Natural killer cell (primary cell): ENCODE measurements around the gene PVALEF. TPM values are rescaled to one million over a fixed set of nuclear protein-coding genes. Genes with fewer than 3 reads are reported as not detected.
A peak's percentile ranks its signal among the peaks of the same experiment; 100 is the strongest.

Source experiments
- ATAC-seq, 3 donors: fragments of 150-1000 bp in 2 of 3; fragments of 200-7000 bp in 1 of 3; cut with Tn5 transposase; 1 replicate in 1 of 3; 2 replicates in 2 of 3; pipeline ENCODE4 v1.10.0; 2021; ENCODE audit warnings: mild to moderate bottlenecking in 2 of 3, moderate library complexity in 2 of 3
- DNase-seq, 2 donors: peaks; one replicate each; pipeline versions ENCODE4 v3.0.0 to v3.0.0-alpha.2; 2013 to 2021; ENCODE audit warnings: mixed read lengths in 1 of 2
- H3K27ac ChIP-seq: one replicate; pipeline ENCODE4 v1.5.1; 2013; ENCODE audit warnings: mild to moderate bottlenecking, low read length
- H3K27me3 ChIP-seq: one replicate; pipeline ENCODE4 v1.6.1; 2013; ENCODE audit warnings: low read length; ENCODE audit not compliant: control insufficient read depth, insufficient read depth
- H3K36me3 ChIP-seq: one replicate; pipeline ENCODE4 v1.6.1; 2013; ENCODE audit warnings: low read length; ENCODE audit not compliant: control insufficient read depth, insufficient read depth
- H3K4me1 ChIP-seq: one replicate; pipeline ENCODE4 v1.6.1; 2013; ENCODE audit warnings: low read length; ENCODE audit not compliant: control insufficient read depth, insufficient read depth
- H3K4me3 ChIP-seq: one replicate; pipeline ENCODE4 v1.5.1; 2013; ENCODE audit warnings: low read length
- H3K9me3 ChIP-seq: one replicate; pipeline ENCODE4 v1.6.1; 2013; ENCODE audit warnings: low read length; ENCODE audit not compliant: control insufficient read depth, insufficient read depth
- H3K27ac Mint-ChIP-seq, 2 donors: one replicate each; pipeline ENCODE4 v1.8.0; 2022; ENCODE audit warnings: mild to moderate bottlenecking in 2 of 2, mixed read lengths in 2 of 2, moderate library complexity in 1 of 2
- H3K27me3 Mint-ChIP-seq, 2 donors: one replicate each; pipeline ENCODE4 v1.8.0; 2022; ENCODE audit warnings: low read depth in 2 of 2, mixed read lengths in 2 of 2
- H3K36me3 Mint-ChIP-seq: one replicate; pipeline ENCODE4 v1.8.0; 2022; ENCODE audit warnings: mixed read lengths
- H3K4me1 Mint-ChIP-seq, 2 donors: one replicate each; pipeline ENCODE4 v1.8.0; 2022; ENCODE audit warnings: mixed read lengths in 2 of 2
- H3K4me3 Mint-ChIP-seq: one replicate; pipeline ENCODE4 v1.8.0; 2022; ENCODE audit warnings: mild to moderate bottlenecking, moderate library complexity, mixed read lengths
- H3K9me3 Mint-ChIP-seq, 2 donors: one replicate each; pipeline ENCODE4 v1.8.0; 2022; ENCODE audit warnings: mixed read lengths in 2 of 2
- WGBS: methylation state at CpG from one replicate; pipeline ENCODE4 v1.1.7; 2013; ENCODE audit warnings: missing lambda C conversion rate; ENCODE audit not compliant: insufficient coverage; 5-methylcytosine and 5-hydroxymethylcytosine counted together
- intact Hi-C: fragments of 100-400 bp; cut with micrococcal nuclease; formaldehyde crosslinking; loops from one replicate; pipeline ENCODE4 v1.14.2; 2022
- total RNA-seq, 4 donors: library from RNA; stranded (reverse); fragments of 120-200 nt in 1 of 4; gene quantifications; one replicate each; pipeline versions ENCODE4 v1.2.3 to v1.2.4, GENCODE V29; 2013 to 2022
- TF ChIP-seq, protein P1 (sequence below): fragments of 200-600 bp; IDR thresholded peaks from one replicate; pipeline ENCODE4 v1.8.0; 2022; ENCODE audit warnings: antibody characterized with exemption

Gene PVALEF
- total RNA-seq, 3 donors from 2014 or later (not counting 1 experiment from before 2014, with no cell fraction given), result not detected

DNA sequence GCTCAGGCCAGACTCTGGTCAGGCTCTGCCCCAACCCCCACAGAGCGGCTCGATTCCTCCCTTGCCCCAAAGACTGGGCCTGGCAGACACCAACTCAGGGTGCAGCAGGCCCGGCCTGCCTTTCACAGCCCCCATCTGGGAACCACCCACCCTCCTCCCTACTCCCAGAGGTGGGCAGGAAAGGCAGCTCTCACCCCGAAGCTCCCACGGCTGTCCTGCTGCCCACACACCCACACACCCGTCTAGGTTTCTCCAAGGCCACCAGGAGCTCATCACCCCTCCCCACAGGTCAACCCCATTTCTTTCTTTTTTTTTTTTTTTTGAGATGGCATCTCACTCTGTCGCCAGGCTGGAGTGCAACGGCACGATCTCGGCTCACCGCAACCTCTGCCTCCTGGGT, 53.7 kb downstream of the PVALEF start:
- no peak overlapping the region for H3K4me3 ChIP-seq
- no peak for DNase-seq
- intact Hi-C loops, result no loop called here

DNA sequence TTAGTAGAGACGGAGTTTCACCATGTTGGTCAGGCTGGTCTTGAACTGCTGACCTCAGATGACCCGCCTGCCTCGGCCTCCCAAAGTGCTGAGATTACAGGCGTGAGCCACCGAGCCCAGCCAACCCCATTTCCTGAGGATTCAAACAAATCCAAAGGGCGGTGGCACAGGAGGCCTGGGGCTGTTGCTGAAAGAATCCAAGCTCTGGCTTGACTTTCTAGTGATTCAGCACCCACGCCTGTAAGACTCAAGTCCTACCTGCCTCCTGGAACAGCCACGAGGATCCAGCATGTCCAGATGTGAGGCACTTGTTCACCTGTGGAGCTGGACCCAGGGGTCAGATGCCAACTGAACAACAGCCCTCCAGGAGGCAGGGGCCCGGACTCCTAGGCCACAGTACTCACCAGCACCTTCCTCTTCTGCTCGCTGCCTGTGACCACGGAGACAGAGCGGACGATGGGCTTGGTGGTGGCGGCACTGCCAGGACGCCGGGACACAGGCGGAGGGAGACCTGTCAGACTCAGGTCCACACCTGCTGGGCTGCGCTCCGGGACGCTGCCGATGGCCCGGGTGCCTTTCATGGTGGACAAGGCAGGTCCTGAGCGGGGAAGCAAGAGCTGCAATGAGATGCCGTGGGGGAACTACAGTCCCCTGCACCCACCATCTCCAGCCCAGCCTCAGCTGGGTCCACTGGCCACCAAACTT, 54.3 kb downstream of the PVALEF start:
- WGBS, result 97% methylated on average over 24 of the region's 24 CpGs
- TF ChIP-seq, protein P1, sequence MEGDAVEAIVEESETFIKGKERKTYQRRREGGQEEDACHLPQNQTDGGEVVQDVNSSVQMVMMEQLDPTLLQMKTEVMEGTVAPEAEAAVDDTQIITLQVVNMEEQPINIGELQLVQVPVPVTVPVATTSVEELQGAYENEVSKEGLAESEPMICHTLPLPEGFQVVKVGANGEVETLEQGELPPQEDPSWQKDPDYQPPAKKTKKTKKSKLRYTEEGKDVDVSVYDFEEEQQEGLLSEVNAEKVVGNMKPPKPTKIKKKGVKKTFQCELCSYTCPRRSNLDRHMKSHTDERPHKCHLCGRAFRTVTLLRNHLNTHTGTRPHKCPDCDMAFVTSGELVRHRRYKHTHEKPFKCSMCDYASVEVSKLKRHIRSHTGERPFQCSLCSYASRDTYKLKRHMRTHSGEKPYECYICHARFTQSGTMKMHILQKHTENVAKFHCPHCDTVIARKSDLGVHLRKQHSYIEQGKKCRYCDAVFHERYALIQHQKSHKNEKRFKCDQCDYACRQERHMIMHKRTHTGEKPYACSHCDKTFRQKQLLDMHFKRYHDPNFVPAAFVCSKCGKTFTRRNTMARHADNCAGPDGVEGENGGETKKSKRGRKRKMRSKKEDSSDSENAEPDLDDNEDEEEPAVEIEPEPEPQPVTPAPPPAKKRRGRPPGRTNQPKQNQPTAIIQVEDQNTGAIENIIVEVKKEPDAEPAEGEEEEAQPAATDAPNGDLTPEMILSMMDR, result no peak
- Mint-ChIP-seq H3K27ac (no peak overlapping the region), H3K36me3 (no peaks in the 10 kb centered on the region), H3K27me3 (no peaks in the 10 kb centered on the region), H3K4me1 (peaks cover 13 to 18% of the 10 kb centered on the region in 2 donors), H3K4me3 (no peak overlapping the region), H3K9me3 (no peaks in the 10 kb centered on the region)
- H3K4me3 ChIP-seq, result no peak overlapping the region
- ATAC-seq, result no peak
- H3K36me3 ChIP-seq, result no peaks in the 10 kb centered on the region
- DNase-seq, result no peak
- H3K9me3 ChIP-seq, result no peaks in the 10 kb centered on the region
- H3K4me1 ChIP-seq, result peaks cover 22% of the 10 kb centered on the region
- intact Hi-C loops, result no loop called here
- no peak overlapping the region for H3K27ac ChIP-seq
- H3K27me3 ChIP-seq, result no peaks in the 10 kb centered on the region

More for the DNA sequence above, 53.7 kb downstream of the PVALEF start:
- 92% methylated on average over 11 of the region's 11 CpGs for WGBS
- Histone ChIP-seq H3K4me1 (peaks cover 21% of the 10 kb centered on the region), H3K9me3 (no peaks in the 10 kb centered on the region), H3K36me3 (no peaks in the 10 kb centered on the region), H3K27me3 (no peaks in the 10 kb centered on the region), H3K27ac (no peak overlapping the region)
- TF ChIP-seq, protein P1, result no peak
- ATAC-seq, result no peak
- H3K4me3 Mint-ChIP-seq, result no peak overlapping the region
- no peaks in the 10 kb centered on the region for H3K36me3 Mint-ChIP-seq
- H3K27ac Mint-ChIP-seq, result no peak overlapping the region
- no peaks in the 10 kb centered on the region for H3K9me3 Mint-ChIP-seq
- H3K27me3 Mint-ChIP-seq, result no peaks in the 10 kb centered on the region
- peaks cover 12 to 18% of the 10 kb centered on the region in 2 donors for H3K4me1 Mint-ChIP-seq

DNA sequence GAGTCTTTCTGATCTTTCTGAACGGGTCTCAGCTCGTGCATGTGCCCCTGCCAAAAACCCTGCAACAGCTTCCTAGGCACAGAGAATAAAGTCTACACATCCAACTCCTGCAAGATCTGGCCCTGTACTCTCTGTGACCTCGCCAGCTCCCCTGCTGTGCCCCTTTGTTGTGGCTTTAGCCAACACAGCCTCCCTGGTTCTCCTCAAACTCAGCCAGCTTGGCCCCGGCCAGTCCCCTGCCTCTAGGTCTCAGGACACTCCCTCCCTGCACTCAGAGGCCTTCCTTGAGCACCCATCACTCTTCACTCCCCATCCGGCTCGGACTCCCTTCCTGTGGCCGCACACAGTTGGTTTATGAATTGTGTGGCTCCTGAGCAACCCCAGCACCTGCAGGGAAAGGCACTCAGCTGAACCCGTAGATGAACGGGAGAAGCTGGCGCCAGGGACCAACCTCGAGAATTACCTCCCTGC, 56.1 kb downstream of the PVALEF start:
- peak overlapping the region; percentile 26 for H3K4me3 Mint-ChIP-seq
- Histone ChIP-seq H3K4me3 (no peak overlapping the region), H3K9me3 (no peaks in the 10 kb centered on the region), H3K4me1 (peaks cover 22% of the 10 kb centered on the region), H3K36me3 (no peaks in the 10 kb centered on the region), H3K27me3 (no peaks in the 10 kb centered on the region), H3K27ac (no peak overlapping the region)
- H3K9me3 Mint-ChIP-seq, result no peaks in the 10 kb centered on the region
- TF ChIP-seq, protein P1, result no peak
- intact Hi-C loops, result no loop called here
- no peak overlapping the region for H3K27ac Mint-ChIP-seq
- H3K27me3 Mint-ChIP-seq, result no peaks in the 10 kb centered on the region
- WGBS, result 83% methylated on average over 11 of the region's 11 CpGs
- H3K4me1 Mint-ChIP-seq, result peaks cover 13 to 18% of the 10 kb centered on the region in 2 donors
- ATAC-seq (no peak), DNase-seq (no peak)
- H3K36me3 Mint-ChIP-seq, result no peaks in the 10 kb centered on the region
